Heart left ventricle (tissue), 16 donors: ENCODE measurements around the gene TOX2. TPM values are rescaled to one million over a fixed set of nuclear protein-coding genes. Genes with fewer than 3 reads are reported as not detected.

Experiments
- ATAC-seq, 4 donors: fragments of 200-7000 bp; cut with Tn5 transposase; one replicate each; pipeline ENCODE4 v1.9.1; 2020 to 2022; ENCODE audit warnings: moderate library complexity in 4 of 4, mild to moderate bottlenecking in 3 of 4, moderate number of reproducible peaks in 1 of 4
- DNase-seq, 5 donors: peaks; one replicate each; pipeline ENCODE4 v3.0.0-alpha.2; 2020
- H3K27ac ChIP-seq, 12 donors: fragments of 200-600 bp; sonication (generic) in 4 of 12; one replicate each; pipeline versions ENCODE4 v1.5.0 to v1.8.0; 2016 to 2022; ENCODE audit warnings: mild to moderate bottlenecking in 2 of 12
- H3K27me3 ChIP-seq, 9 donors: fragments of 200-600 bp; sonication (generic) in 2 of 9; one replicate each; pipeline versions ENCODE4 v1.5.1 to v1.8.0; 2016 to 2022; ENCODE audit warnings: mild to moderate bottlenecking in 3 of 9
- H3K36me3 ChIP-seq, 9 donors: fragments of 200-600 bp; sonication (generic) in 2 of 9; one replicate each; pipeline versions ENCODE4 v1.5.0 to v1.8.0; 2018 to 2022; ENCODE audit warnings: mild to moderate bottlenecking in 2 of 9
- H3K4me1 ChIP-seq, 12 donors: fragments of 200-600 bp; sonication (generic) in 4 of 12; one replicate each; pipeline versions ENCODE4 v1.5.0 to v1.8.0; 2016 to 2022; ENCODE audit warnings: mild to moderate bottlenecking in 3 of 12
- H3K4me3 ChIP-seq, 12 donors: fragments of 200-600 bp; sonication (generic) in 4 of 12; one replicate each; pipeline versions ENCODE4 v1.5.0 to v1.8.0; 2017 to 2022; ENCODE audit warnings: mild to moderate bottlenecking in 9 of 12, moderate library complexity in 4 of 12
- H3K9me3 ChIP-seq, 12 donors: fragments of 200-600 bp; sonication (generic) in 4 of 12; one replicate each; pipeline versions ENCODE4 v1.5.0 to v1.8.0; 2016 to 2022; ENCODE audit warnings: mild to moderate bottlenecking in 1 of 12
- POLR2A ChIP-seq, 2 donors: fragments of 450-650 bp; IDR thresholded peaks; one replicate each; pipeline ENCODE4 v1.6.1; 2017; ENCODE audit warnings: antibody characterized with exemption in 2 of 2, mild to moderate bottlenecking in 2 of 2, moderate library complexity in 2 of 2
- WGBS, 4 donors: extraction: QIAGEN DNeasy Blood & Tissue Kit in 2 of 4; methylation state at CpG; one replicate each; pipeline versions ENCODE4 v1.1.5 to v1.1.7; 2013 to 2018; 5-methylcytosine and 5-hydroxymethylcytosine counted together
- intact Hi-C, 10 donors: fragments of 100-400 bp; cut with DNase I; formaldehyde crosslinking; loops; one replicate each; pipeline versions ENCODE4 v1.11.1 to v1.14.2; 2022
- polyA plus RNA-seq, 2 donors: library from polyadenylated mRNA; stranded (reverse); fragments of 200-250 nt; gene quantifications; one replicate each; pipeline ENCODE4 v1.2.3, GENCODE V29; 2013
- total RNA-seq, 9 donors: library from RNA; depleted of rRNA in 2 of 9; stranded (reverse); fragments of >200 nt in 2 of 9; fragmentation: NEBNext Ultra II Directional in 3 of 9; extraction: Animal tissue kit (Norgen Biotek cat#: 25700) in 3 of 9; gene quantifications; one replicate each; pipeline versions ENCODE4 v1.1.0 to v1.2.4, GENCODE V29; 2016 to 2023
- TF ChIP-seq, protein P1 (sequence below), 12 donors: fragments of 200-600 bp; sonication (generic) in 4 of 12; IDR thresholded peaks; one replicate each; pipeline versions ENCODE4 v1.5.0 to v1.8.0; 2018 to 2022; ENCODE audit warnings: antibody characterized with exemption in 12 of 12, mild to moderate bottlenecking in 5 of 12
- donor health status: ischemic (EF 13 %, LVEDD 7.1; RV severe dilation, severe dysfunction).
- donor health status: healthy with polysubstance abuse.
- donor health status: DM: no; HTN: yes; CAD: no.
- donor health status: DM: no; HTN: no; CAD: no.
- donor health status: ischemic (EF 25% LVEDD 6.9; RV normal size, moderate dysfunction).
- donor health status: ischemic (EF 25% LVEDD 5.7; RV mildly dilated, moderate dysfunction).
- donor health status: healthy.
- donor health status: DM: yes; HTN: yes; CAD: no.
- donor health status: ischemic (EF 35%, LVEDD 5.7; RV mildly dilated, moderate dysfunction).
- donor health status: nonischemic (EF 11% LVEDD 7.7; RV severe dilation, severe dysfunction).
- donor health status: DM: yes; HTN: yes; CAD: no.
- donor health status: PGD.
- donor health status: ischemic (EF 29% LVEDD 5.4; RV normal size, mild dysfunction).
- donor health status: nonischemic (EF 23%, LVEDD 6.1; RV moderate dilation, normal function).

Gene TOX2
- total and polyA plus RNA-seq, 11 donors, result 0.53 to 3.0 (median 0.91) TPM

DNA sequence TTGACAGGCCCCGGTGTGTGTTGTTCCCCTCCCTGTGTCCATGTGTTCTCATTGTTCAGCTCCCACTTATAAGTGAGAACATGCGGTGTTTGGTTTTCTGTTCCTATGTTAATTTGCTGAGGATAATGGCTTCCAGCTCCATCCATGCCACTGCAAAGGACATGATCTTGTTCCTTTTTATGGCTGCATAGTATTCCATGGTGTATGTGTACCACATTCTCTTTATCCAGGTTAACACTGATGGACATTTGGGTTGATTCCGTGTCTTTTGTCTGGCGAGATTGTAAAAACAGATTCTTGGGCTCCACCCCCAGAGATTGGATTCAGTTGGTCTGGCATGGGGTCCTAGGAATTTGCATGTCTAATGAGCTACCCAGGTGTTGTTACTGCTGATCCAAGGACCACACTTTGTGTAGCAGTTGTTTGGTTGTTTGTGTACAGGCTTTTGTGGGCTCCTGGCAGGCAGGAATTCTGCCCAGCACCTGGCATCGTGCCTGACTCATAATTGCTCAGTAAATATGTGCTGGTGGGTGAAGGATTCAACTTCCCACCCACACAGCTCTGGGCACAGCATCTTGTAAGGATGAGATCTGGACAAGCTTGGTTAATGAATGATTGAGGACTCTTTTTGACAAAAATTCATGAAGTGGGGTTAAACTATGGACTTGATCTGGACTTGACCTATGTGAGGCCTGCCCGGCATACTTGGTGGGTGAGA is 5.2 kb downstream of the TOX2 start:
- intact Hi-C loops, result no loop called here
- no peak for ATAC-seq
- WGBS, 4 donors, result 75 to 92% (median 87%) methylated on average over 6 of the region's 6 CpGs
- Histone ChIP-seq H3K4me1 (peaks cover 0 to 25% (median 5%) of the 10 kb centered on the region in 12 donors), H3K36me3 (no peaks in the 10 kb centered on the region), H3K27ac (no peak overlapping the region), H3K27me3 (peaks cover 6 to 65% (median 32%) of the 10 kb centered on the region in 9 donors), H3K4me3 (no peak overlapping the region), H3K9me3 (no peaks in the 10 kb centered on the region)
- no peak for TF ChIP-seq POLR2A (IDR thresholded peaks at IDR 0.05)
- TF ChIP-seq, protein P1, sequence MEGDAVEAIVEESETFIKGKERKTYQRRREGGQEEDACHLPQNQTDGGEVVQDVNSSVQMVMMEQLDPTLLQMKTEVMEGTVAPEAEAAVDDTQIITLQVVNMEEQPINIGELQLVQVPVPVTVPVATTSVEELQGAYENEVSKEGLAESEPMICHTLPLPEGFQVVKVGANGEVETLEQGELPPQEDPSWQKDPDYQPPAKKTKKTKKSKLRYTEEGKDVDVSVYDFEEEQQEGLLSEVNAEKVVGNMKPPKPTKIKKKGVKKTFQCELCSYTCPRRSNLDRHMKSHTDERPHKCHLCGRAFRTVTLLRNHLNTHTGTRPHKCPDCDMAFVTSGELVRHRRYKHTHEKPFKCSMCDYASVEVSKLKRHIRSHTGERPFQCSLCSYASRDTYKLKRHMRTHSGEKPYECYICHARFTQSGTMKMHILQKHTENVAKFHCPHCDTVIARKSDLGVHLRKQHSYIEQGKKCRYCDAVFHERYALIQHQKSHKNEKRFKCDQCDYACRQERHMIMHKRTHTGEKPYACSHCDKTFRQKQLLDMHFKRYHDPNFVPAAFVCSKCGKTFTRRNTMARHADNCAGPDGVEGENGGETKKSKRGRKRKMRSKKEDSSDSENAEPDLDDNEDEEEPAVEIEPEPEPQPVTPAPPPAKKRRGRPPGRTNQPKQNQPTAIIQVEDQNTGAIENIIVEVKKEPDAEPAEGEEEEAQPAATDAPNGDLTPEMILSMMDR (IDR thresholded peaks at IDR 0.05), result no peak
- no peak for DNase-seq

DNA sequence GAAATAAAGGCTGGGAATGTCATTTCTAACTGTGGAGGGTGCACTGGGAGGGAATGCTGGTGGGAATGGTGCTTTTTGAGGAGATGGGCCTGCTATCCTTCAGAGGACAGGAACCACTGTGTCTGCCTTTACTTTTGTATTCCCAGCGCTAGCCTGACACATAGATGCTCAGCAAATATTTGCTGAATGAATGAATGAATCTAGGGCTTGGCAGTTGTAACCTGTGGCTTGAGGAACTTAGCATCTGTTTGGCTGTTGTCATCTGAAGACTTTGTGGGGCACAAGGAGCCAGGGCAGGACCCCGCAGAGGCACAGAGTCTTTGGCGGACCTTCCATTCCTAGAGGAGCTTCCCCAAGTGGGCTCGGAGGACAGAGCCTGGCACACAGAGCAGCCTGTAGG is 6.1 kb downstream of the TOX2 start:
- DNase-seq (no peak), ATAC-seq (no peak)
- Histone ChIP-seq H3K27ac (no peak overlapping the region), H3K4me1 (peaks cover 0 to 21% (median 4%) of the 10 kb centered on the region in 12 donors), H3K36me3 (no peaks in the 10 kb centered on the region), H3K27me3 (peaks cover 6 to 55% (median 22%) of the 10 kb centered on the region in 9 donors), H3K4me3 (no peak overlapping the region), H3K9me3 (no peaks in the 10 kb centered on the region)
- 85 to 94% (median 91%) methylated on average over 4 of the region's 4 CpGs for WGBS, 4 donors
- TF ChIP-seq, protein P1 (IDR thresholded peaks at IDR 0.05), result no peak
- TF ChIP-seq POLR2A (IDR thresholded peaks at IDR 0.05), result no peak
- intact Hi-C loops, result no loop called here

- intact Hi-C loops, result no loop called here
- 65 to 84% (median 81%) methylated on average over 2 of the region's 2 CpGs for WGBS, 4 donors
- no peaks in the 10 kb centered on the region for H3K9me3 ChIP-seq
- TF ChIP-seq POLR2A (IDR thresholded peaks at IDR 0.05), result no peak
- TF ChIP-seq, protein P1 (IDR thresholded peaks at IDR 0.05), result no peak
- H3K27ac ChIP-seq, result no peak overlapping the region
- no peaks in the 10 kb centered on the region for H3K36me3 ChIP-seq
- peaks cover 0 to 21% (median under 1%) of the 10 kb centered on the region in 12 donors for H3K4me1 ChIP-seq
- DNase-seq (no peak), ATAC-seq (no peak)
- H3K4me3 ChIP-seq, result no peak overlapping the region
- H3K27me3 ChIP-seq, result peaks cover 2 to 50% (median 17%) of the 10 kb centered on the region in 9 donors
Measured at GRCh38 chr20:43921227-43921780, 6.7 kb downstream of the TOX2 start.

GRCh38 chr20:43922614-43923013 is 8.0 kb downstream of the TOX2 start:
- Histone ChIP-seq H3K27ac (no peak overlapping the region), H3K4me3 (no peak overlapping the region), H3K36me3 (no peaks in the 10 kb centered on the region), H3K27me3 (peaks cover 0 to 37% (median 6%) of the 10 kb centered on the region in 9 donors), H3K9me3 (no peaks in the 10 kb centered on the region), H3K4me1 (peaks cover 0 to 22% (median 0%) of the 10 kb centered on the region in 12 donors)
- intact Hi-C loops, result no loop called here
- TF ChIP-seq POLR2A (IDR thresholded peaks at IDR 0.05), result no peak
- DNase-seq, result no peak
- 77 to 87% (median 83%) methylated on average over 2 of the region's 2 CpGs for WGBS, 4 donors
- no peak for ATAC-seq
